Measurements from ENCODE around the gene SYNRG. TPM values are rescaled to one million over a fixed set of nuclear protein-coding genes. Genes with fewer than 3 reads are reported as not detected.
A peak's percentile ranks its signal among the peaks of the same experiment; 100 is the strongest.

The SYNRG gene
- total RNA-seq, 1 donor, result 23.9 TPM

DNA sequence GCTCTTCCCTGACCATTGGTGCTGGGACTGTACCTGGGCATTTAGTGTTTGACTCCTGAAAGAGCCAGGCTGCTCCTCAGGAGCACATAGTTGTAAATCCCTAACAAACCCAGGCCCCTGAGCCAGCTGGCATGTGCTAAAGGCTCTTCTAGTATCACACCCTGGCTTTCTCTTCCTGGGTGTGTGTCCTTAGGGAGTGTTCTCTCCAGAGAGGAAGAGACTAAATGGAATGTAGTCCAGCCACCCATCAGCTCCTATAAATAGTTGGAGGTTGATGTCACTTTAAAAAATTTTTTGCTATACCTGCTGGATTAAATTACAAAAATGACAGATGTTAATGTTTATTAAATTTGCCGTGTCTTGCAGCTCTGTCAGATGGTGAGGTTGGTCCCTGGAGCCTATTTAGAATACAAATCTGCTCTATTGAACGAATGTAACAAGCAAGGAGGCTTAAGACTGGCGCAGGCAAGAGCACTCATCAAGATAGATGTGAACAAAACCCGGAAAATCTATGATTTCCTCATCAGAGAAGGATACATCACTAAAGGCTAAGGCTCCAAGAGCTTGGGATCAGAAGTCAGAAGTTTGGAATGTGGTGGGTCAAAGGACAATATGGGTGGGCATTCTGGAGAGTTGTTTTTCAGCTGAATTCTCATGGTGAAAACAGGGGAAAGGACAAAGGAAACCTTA is 132.6 kb downstream of the SYNRG start:
- no peak overlapping the region for H2AFZ ChIP-seq (ENCODE audit: low read length)
- peak; percentile 79 for DNase-seq (ENCODE audit: insufficient read length, low spot score, missing footprints)
- H4K20me1 ChIP-seq (ENCODE audit: insufficient read depth, low read length), result no peaks in the 10 kb centered on the region
- H3K79me2 ChIP-seq (ENCODE audit: insufficient read depth, low read length), result no peaks in the 10 kb centered on the region
- TF ChIP-seq, protein P1, sequence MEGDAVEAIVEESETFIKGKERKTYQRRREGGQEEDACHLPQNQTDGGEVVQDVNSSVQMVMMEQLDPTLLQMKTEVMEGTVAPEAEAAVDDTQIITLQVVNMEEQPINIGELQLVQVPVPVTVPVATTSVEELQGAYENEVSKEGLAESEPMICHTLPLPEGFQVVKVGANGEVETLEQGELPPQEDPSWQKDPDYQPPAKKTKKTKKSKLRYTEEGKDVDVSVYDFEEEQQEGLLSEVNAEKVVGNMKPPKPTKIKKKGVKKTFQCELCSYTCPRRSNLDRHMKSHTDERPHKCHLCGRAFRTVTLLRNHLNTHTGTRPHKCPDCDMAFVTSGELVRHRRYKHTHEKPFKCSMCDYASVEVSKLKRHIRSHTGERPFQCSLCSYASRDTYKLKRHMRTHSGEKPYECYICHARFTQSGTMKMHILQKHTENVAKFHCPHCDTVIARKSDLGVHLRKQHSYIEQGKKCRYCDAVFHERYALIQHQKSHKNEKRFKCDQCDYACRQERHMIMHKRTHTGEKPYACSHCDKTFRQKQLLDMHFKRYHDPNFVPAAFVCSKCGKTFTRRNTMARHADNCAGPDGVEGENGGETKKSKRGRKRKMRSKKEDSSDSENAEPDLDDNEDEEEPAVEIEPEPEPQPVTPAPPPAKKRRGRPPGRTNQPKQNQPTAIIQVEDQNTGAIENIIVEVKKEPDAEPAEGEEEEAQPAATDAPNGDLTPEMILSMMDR (IDR thresholded peaks at IDR 0.05; ENCODE audit: extremely low read depth, low read depth, low read length), result no peak
- H3K27ac ChIP-seq (ENCODE audit: low read depth, low read length), result peak overlapping the region; percentile 84
- peaks cover 30% of the 10 kb centered on the region for H3K4me1 ChIP-seq (ENCODE audit: insufficient read depth, low read length)
- H3K27me3 ChIP-seq (ENCODE audit: insufficient read depth, low read length), result no peaks in the 10 kb centered on the region
- no peaks in the 10 kb centered on the region for H3K9me3 ChIP-seq (ENCODE audit: low read depth, low read length)
- peak overlapping the region; percentile 21 for H3K4me2 ChIP-seq (ENCODE audit: insufficient read depth, low read length)
- peaks cover 33% of the 10 kb centered on the region for H3K36me3 ChIP-seq (ENCODE audit: insufficient read depth, low read length)
- H3K4me3 ChIP-seq (ENCODE audit: insufficient read depth, low read length), result no peak overlapping the region

GRCh38 chr17:37475731-37476420 is 133.3 kb downstream of the SYNRG start:
- TF ChIP-seq, protein P1 (IDR thresholded peaks at IDR 0.05; ENCODE audit: extremely low read depth, low read depth, low read length), result no peak
- Histone ChIP-seq H3K27ac (ENCODE audit: low read depth, low read length) (peak overlapping the region; percentile 84), H3K4me3 (ENCODE audit: insufficient read depth, low read length) (no peak overlapping the region), H3K27me3 (ENCODE audit: insufficient read depth, low read length) (no peaks in the 10 kb centered on the region), H3K4me2 (ENCODE audit: insufficient read depth, low read length) (peak overlapping the region; percentile 21), H3K9me3 (ENCODE audit: low read depth, low read length) (no peaks in the 10 kb centered on the region), H3K4me1 (ENCODE audit: insufficient read depth, low read length) (peaks cover 30% of the 10 kb centered on the region), H3K36me3 (ENCODE audit: insufficient read depth, low read length) (peaks cover 37% of the 10 kb centered on the region), H4K20me1 (ENCODE audit: insufficient read depth, low read length) (no peaks in the 10 kb centered on the region), H2AFZ (ENCODE audit: low read length) (no peak overlapping the region), H3K79me2 (ENCODE audit: insufficient read depth, low read length) (no peaks in the 10 kb centered on the region)
- no peak for DNase-seq (ENCODE audit: insufficient read length, low spot score, missing footprints)

- DNase-seq (ENCODE audit: insufficient read length, low spot score, missing footprints), result no peak
- TF ChIP-seq, protein P1 (IDR thresholded peaks at IDR 0.05; ENCODE audit: extremely low read depth, low read depth, low read length), result no peak
These were observed 139.0 kb downstream of the SYNRG start for GRCh38 chr17:37470181-37470580.

GRCh38 chr17:37466471-37466870 is 142.7 kb downstream of the SYNRG start:
- no peak overlapping the region for H2AFZ ChIP-seq (ENCODE audit: low read length)
- no peak overlapping the region for H3K4me3 ChIP-seq (ENCODE audit: insufficient read depth, low read length)
- no peaks in the 10 kb centered on the region for H3K9me3 ChIP-seq (ENCODE audit: low read depth, low read length)
- DNase-seq (ENCODE audit: insufficient read length, low spot score, missing footprints), result no peak
- H3K27me3 ChIP-seq (ENCODE audit: insufficient read depth, low read length), result no peaks in the 10 kb centered on the region
- H3K27ac ChIP-seq (ENCODE audit: low read depth, low read length), result no peak overlapping the region
- no peaks in the 10 kb centered on the region for H3K79me2 ChIP-seq (ENCODE audit: insufficient read depth, low read length)
- no peaks in the 10 kb centered on the region for H4K20me1 ChIP-seq (ENCODE audit: insufficient read depth, low read length)
- no peak overlapping the region for H3K4me2 ChIP-seq (ENCODE audit: insufficient read depth, low read length)
- peaks cover 42% of the 10 kb centered on the region for H3K36me3 ChIP-seq (ENCODE audit: insufficient read depth, low read length)
- TF ChIP-seq, protein P1 (IDR thresholded peaks at IDR 0.05; ENCODE audit: extremely low read depth, low read depth, low read length), result no peak
- peaks cover 9% of the 10 kb centered on the region for H3K4me1 ChIP-seq (ENCODE audit: insufficient read depth, low read length)

More at GRCh38 chr17:37470181-37470580, 139.0 kb downstream of the SYNRG start:
- no peak overlapping the region for H3K4me2 ChIP-seq (ENCODE audit: insufficient read depth, low read length)
- H3K27me3 ChIP-seq (ENCODE audit: insufficient read depth, low read length), result no peaks in the 10 kb centered on the region
- H3K4me1 ChIP-seq (ENCODE audit: insufficient read depth, low read length), result peaks cover 5% of the 10 kb centered on the region
- H3K4me3 ChIP-seq (ENCODE audit: insufficient read depth, low read length), result no peak overlapping the region
- H3K27ac ChIP-seq (ENCODE audit: low read depth, low read length), result no peak overlapping the region
- no peaks in the 10 kb centered on the region for H3K9me3 ChIP-seq (ENCODE audit: low read depth, low read length)
- H4K20me1 ChIP-seq (ENCODE audit: insufficient read depth, low read length), result no peaks in the 10 kb centered on the region
- peaks cover 54% of the 10 kb centered on the region for H3K36me3 ChIP-seq (ENCODE audit: insufficient read depth, low read length)
- no peak overlapping the region for H2AFZ ChIP-seq (ENCODE audit: low read length)
- no peaks in the 10 kb centered on the region for H3K79me2 ChIP-seq (ENCODE audit: insufficient read depth, low read length)

Measured in osteoblast (primary cell).